ENCODE measurements around the gene GATAD2B.

GRCh38 chr1:153880024-153880423, 42.7 kb downstream of the GATAD2B start:
- TF ChIP-seq, protein P1, sequence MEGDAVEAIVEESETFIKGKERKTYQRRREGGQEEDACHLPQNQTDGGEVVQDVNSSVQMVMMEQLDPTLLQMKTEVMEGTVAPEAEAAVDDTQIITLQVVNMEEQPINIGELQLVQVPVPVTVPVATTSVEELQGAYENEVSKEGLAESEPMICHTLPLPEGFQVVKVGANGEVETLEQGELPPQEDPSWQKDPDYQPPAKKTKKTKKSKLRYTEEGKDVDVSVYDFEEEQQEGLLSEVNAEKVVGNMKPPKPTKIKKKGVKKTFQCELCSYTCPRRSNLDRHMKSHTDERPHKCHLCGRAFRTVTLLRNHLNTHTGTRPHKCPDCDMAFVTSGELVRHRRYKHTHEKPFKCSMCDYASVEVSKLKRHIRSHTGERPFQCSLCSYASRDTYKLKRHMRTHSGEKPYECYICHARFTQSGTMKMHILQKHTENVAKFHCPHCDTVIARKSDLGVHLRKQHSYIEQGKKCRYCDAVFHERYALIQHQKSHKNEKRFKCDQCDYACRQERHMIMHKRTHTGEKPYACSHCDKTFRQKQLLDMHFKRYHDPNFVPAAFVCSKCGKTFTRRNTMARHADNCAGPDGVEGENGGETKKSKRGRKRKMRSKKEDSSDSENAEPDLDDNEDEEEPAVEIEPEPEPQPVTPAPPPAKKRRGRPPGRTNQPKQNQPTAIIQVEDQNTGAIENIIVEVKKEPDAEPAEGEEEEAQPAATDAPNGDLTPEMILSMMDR (conservative IDR thresholded peaks at IDR 0.05 in 1 of 2, IDR thresholded peaks at IDR 0.05 in 1 of 2; ENCODE audit: low read depth in 1 of 2, low read length in 2 of 2): no peak
- TF ChIP-seq EZH2 (IDR thresholded peaks at IDR 0.05; ENCODE audit: low read length, missing control alignments): no peak

Data from fibroblast of lung (primary cell).